Esophagus muscularis mucosa (tissue), 4 donors: ENCODE measurements around the gene ARHGEF35. TPM values are rescaled to one million over a fixed set of nuclear protein-coding genes. Genes with fewer than 3 reads are reported as not detected.
"Not testable (repeated sequence)": the region's sequence is repeated elsewhere in the genome, so short reads cannot be mapped to it uniquely, and the experiment has no call there.

Source experiments
- DNase-seq: peaks from one replicate; pipeline ENCODE4 v3.0.0-alpha.2; 2017; ENCODE audit errors: extremely low spot score
- H3K27ac ChIP-seq, 4 donors: fragments of 200-600 bp; sonication (generic); replicated peaks in 1 of 4; 1 replicate in 3 of 4; 2 replicates in 1 of 4; pipeline ENCODE4 v1.5.1; 2016 to 2019; ENCODE audit warnings: mild to moderate bottlenecking in 1 of 4
- H3K27me3 ChIP-seq, 4 donors: fragments of 200-600 bp; sonication (generic); one replicate each; pipeline versions ENCODE4 v1.5.1 to v1.6.0; 2016 to 2019
- H3K36me3 ChIP-seq, 4 donors: fragments of 200-600 bp; sonication (generic); one replicate each; pipeline ENCODE4 v1.5.1; 2016 to 2019
- H3K4me1 ChIP-seq, 4 donors: fragments of 200-600 bp; sonication (generic); one replicate each; pipeline ENCODE4 v1.5.1; 2016 to 2019
- H3K4me3 ChIP-seq, 4 donors: fragments of 200-600 bp; sonication (generic); 1 replicate in 2 of 4; 2 replicates in 2 of 4; pipeline ENCODE4 v1.5.1; 2016 to 2019; ENCODE audit warnings: mild to moderate bottlenecking in 4 of 4, moderate library complexity in 1 of 4
- H3K9me3 ChIP-seq, 4 donors: fragments of 200-600 bp; sonication (generic); 1 replicate in 3 of 4; 2 replicates in 1 of 4; pipeline ENCODE4 v1.5.1; 2016 to 2019
- WGBS: methylation state at CpG from one replicate; pipeline ENCODE4 v1.1.5; 2018; 5-methylcytosine and 5-hydroxymethylcytosine counted together
- intact Hi-C: fragments of 100-400 bp; cut with DNase I; formaldehyde crosslinking; loops from one replicate; pipeline ENCODE4 v1.15.1; 2023
- total RNA-seq, 4 donors: library from RNA; depleted of rRNA; stranded (reverse); fragments of >200 nt; gene quantifications; one replicate each; pipeline versions ENCODE4 v1.1.0 to v1.2.1, GENCODE V29; 2016

Gene ARHGEF35
- 1 to 10 TPM; 1.5 to 4.0 (median 1.8) TPM for total RNA-seq

DNA sequence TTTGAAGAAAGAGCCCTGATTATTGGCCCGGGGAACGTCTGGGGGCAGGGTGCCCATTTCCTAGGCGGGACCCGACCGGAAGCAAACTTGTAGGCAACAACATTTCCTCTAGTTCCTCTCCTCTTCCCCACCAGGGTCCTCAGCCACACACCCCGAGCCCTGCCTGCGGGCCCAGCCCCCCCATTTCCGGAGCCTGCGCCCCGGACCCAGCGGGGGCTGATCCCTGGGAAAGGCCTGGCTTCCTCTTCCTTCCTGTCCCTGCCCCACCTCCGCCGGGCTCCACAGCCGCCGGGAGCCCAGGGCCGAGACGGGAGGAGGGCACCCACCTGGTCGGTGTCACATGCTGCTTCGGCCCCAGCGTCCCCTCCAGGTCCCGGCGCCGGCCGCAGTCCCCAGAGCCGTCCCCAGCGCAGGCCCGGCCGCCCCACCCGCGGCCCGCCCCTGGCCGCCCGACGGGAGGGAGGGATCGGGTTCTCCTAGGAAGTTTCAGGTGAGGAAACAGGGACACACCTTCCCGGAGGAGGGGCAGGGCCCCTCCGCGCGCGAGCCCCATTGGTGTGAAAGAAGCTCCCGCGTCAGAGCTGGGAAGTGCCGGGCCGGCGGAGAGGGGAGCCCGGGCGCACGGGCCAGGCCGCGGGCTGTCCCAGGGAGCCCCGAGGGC, at the start of gene ARHGEF35:
ARHGEF35 (minus strand) TSS at position 622 of the 661 bp plus-strand sequence. CDS start 7,450 bp downstream, outside the sequence.
- H3K27me3 ChIP-seq, H3K4me1 ChIP-seq, DNase-seq, H3K27ac ChIP-seq, H3K9me3 ChIP-seq, intact Hi-C loops, H3K36me3 ChIP-seq: not testable (repeated sequence)
- H3K4me3 ChIP-seq = peak within 1 kb of the TSS in 1 of 4 donors; percentile 42
- no CpG with 5 or more reads among the region's 51 CpGs for WGBS

DNA sequence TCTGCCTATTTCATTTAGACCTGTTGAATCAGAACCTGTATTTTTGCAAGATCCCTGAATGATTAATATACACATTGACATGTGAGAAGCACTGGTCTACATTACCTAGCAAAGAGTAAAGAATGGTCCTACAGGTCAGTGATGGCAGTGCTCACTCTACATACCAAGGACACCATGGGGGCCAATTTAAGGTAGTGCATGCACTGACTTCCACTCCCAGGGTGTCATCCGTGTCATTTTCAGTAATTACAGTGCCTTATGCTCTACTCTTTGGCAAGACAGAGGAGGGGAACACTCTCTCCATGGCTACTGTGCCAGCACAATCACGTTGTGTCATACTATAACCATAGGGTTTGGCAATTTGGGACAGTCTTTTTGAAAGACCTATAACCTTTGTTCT, 49.7 kb upstream of the ARHGEF35 start:
- H3K9me3 ChIP-seq, H3K27me3 ChIP-seq, DNase-seq, intact Hi-C loops, H3K4me3 ChIP-seq, H3K27ac ChIP-seq, H3K4me1 ChIP-seq, H3K36me3 ChIP-seq: not testable (repeated sequence)
- no CpG with 5 or more reads among the region's 2 CpGs for WGBS

DNA sequence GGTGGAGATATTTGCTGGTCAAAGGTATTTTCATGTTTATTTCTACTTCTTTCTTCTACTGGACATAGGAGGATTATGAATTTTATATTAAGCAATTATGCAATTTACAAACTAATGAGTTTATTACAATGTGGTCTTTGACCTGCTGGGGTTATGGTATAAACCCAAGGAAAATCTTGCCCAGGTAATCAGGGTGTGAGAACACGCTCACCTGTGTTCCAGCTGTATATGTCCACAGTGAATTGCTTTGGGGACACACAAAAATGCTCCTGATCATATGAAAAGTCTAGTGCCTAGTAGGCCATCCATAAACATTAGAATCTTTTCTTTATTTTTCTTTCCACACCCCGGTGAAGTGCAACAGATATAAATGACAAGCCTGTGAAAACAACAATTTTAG, 43.7 kb upstream of the ARHGEF35 start, which contains the start of gene OR2A42:
OR2A42 (minus strand) TSS at position 241 of the 400 bp plus-strand sequence. CDS start 6,762 bp downstream, outside the sequence.
- H3K36me3 ChIP-seq, DNase-seq, H3K4me3 ChIP-seq, H3K27ac ChIP-seq, H3K9me3 ChIP-seq, H3K27me3 ChIP-seq, intact Hi-C loops, H3K4me1 ChIP-seq: not testable (repeated sequence)
- 71% methylated on average over 1 of the region's 2 CpGs for WGBS

DNA sequence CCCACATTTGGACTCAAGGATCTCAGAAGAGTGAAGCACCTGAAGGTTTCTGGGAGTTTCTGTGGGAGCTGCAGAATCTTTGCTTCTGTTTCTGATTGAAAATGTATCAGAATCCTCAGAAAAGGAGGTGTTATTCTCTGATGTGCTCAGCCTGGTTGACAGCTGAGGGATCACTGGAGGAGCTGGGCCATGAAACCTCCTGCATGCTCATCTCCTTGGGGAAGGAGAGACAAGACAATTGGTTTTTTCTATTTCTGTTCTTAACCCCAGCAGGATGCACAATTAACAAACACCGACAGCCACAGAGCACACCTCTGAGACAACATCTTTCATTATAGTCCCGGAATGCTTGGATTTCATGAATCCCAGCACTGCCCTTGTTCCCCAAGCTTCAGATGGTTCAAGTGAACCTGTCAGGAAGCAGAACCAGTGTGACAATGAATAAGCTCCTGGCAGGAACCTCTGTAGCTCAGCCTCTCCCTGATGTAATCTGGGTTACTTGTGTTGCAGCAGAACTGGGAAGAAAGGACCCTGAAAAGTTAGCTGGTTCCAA, 43.0 kb upstream of the ARHGEF35 start:
- intact Hi-C loops, H3K4me1 ChIP-seq, H3K36me3 ChIP-seq, H3K27me3 ChIP-seq, H3K9me3 ChIP-seq, H3K27ac ChIP-seq, H3K4me3 ChIP-seq: not testable (repeated sequence)
- 84% methylated on average over 2 of the region's 2 CpGs for WGBS
- DNase-seq = peak; percentile 29

DNA sequence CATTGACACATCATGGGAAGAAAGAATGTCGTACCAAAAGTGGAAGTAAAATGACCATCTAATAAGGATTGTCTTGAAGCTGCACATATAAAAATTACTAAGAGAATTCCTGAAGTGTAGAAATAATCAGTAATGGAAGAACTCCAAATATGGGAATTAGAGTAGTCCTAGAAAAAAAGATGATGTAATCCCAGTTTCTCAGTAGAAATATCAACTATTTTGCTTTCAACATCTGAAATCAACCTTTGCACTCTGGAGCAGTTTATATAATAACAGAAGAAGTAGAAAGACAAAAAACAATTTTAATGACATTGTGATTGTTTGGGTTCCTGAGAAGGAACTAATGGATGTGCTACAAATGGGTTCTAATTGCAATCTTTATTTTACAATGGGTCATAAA, 37.4 kb upstream of the ARHGEF35 start:
- H3K4me1 ChIP-seq, H3K4me3 ChIP-seq, H3K27me3 ChIP-seq, H3K9me3 ChIP-seq, DNase-seq, intact Hi-C loops, H3K36me3 ChIP-seq, H3K27ac ChIP-seq: not testable (repeated sequence)
- WGBS = 77% methylated on average over 1 of the region's 1 CpG

DNA sequence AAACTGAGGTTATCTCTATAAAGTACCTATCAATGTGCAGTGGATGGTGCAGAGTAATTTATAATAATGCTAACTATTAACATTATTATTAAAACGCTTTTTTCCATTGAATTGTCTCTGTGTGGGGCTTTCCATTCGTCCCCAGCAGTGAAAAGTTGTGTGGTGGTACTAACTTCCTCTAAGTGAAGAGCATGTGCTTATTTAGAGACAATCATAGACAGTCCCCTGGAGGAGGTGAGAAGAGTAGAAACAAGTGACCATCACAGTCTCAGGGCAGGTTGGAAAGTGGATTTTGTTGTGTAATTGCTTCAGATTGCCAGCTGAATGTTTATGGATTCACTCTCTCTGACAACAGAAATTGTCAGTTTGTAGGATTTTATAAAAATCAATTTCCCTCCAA, 35.4 kb upstream of the ARHGEF35 start:
- H3K27ac ChIP-seq, H3K9me3 ChIP-seq, H3K36me3 ChIP-seq, intact Hi-C loops, H3K4me1 ChIP-seq, H3K27me3 ChIP-seq, H3K4me3 ChIP-seq, DNase-seq: not testable (repeated sequence)
- WGBS = no CpG with 5 or more reads among the region's 2 CpGs

DNA sequence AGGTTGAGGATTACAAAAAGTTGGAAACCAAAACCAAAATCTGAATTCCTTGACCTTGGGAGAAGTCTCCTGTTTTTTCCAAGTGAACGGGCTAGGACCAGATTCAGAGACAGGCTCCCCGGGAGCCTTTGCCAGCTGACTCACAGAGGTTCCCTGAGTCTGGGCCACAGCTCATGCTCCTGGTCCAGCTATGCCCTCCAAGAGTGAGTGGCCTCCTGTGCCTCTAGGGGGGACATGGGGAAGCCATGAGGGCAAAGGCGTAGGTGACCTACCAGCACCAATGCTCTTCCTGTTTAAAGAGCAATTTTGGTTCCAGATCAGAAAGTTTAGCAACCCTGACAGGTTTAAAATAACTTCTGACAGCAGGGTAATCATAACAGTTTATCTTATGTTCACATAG, 33.2 kb upstream of the ARHGEF35 start:
- H3K27ac ChIP-seq, H3K4me3 ChIP-seq, H3K9me3 ChIP-seq, intact Hi-C loops, H3K36me3 ChIP-seq, H3K4me1 ChIP-seq, H3K27me3 ChIP-seq: not testable (repeated sequence)
- peak; percentile 42 for DNase-seq
- 60% methylated on average over 1 of the region's 3 CpGs for WGBS

DNA sequence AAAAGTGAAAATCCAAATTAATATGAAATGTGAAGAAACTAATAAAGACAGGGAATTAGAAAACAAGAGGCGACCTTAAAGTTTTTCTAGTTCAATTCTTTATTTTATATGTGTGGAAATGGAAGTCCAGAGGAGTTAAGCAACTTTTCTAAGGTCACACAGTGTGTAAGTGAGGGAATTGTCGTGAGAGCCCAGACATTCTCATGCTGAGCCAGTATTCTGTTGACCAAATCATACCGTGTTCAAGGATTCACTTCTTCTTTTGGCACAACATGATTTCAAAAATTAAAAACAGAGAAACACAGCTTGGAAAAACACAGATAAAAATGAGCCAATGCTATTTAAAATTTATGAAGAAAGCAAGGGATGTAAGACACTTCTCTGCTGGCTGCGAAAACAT, 31.2 kb upstream of the ARHGEF35 start:
- H3K27me3 ChIP-seq, H3K36me3 ChIP-seq, intact Hi-C loops, H3K27ac ChIP-seq, H3K9me3 ChIP-seq, DNase-seq, H3K4me3 ChIP-seq, H3K4me1 ChIP-seq: not testable (repeated sequence)
- 73% methylated on average over 3 of the region's 4 CpGs for WGBS

DNA sequence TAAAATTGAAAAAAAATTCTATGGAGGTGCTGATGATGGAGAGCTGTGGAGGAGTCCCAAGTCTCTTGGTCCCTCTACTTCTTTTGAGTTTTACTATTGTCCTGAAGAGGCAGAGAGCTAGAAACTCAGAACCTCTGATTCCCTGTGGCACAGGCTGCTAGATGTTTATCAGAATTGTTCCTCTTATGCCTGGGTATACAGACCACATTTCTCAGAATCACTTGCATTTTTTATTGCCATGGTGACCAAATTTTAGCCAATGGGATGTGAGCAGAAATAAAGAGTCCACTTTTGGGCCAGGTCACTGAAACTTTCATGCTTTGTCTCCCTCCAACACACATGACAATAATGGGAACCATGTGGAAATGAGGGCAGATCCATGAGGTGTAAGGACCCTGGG, 28.0 kb upstream of the ARHGEF35 start:
- H3K4me3 ChIP-seq, H3K27ac ChIP-seq, H3K4me1 ChIP-seq, DNase-seq, H3K36me3 ChIP-seq, intact Hi-C loops, H3K27me3 ChIP-seq, H3K9me3 ChIP-seq: not testable (repeated sequence)

DNA sequence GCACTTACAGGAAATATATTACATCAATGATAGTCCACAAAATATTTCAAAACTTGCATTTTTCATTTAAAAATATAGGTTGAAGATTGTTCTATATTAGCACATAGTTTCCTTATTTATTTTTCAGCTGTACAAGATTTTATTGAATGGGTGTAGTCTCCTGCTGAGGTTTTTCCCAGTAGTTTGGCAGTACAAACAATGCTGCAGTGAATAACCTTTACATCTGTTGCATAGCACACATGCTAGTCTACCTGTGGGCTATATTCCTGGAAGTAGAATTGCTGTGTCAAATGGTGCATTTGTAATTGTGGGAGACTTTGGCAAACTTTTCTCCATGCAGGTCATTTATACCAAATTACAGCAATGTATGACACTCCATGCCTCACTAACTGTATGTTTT, 24.9 kb upstream of the ARHGEF35 start:
- H3K4me3 ChIP-seq, DNase-seq, H3K4me1 ChIP-seq, intact Hi-C loops, H3K27ac ChIP-seq, H3K36me3 ChIP-seq, H3K27me3 ChIP-seq, H3K9me3 ChIP-seq: not testable (repeated sequence)

DNA sequence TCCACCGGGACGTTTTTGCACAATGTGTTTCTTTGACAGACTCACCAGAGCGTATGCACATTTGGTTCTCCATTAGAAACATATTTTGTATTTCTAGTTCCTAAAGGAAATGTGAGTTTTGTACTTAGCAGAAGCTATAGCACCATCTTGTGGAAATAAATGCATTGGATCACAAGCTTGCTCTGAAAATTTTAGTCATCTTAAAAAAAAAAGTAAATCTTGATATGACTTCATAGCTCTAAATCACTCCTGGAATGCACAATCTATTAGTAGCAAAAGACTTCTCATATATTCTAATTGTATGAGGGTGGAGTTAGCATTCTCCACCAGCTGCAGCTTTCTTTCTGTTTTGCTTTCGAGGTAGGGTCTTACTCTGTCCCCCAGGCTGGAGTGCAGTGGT, 23.5 kb upstream of the ARHGEF35 start:
- H3K27me3 ChIP-seq, intact Hi-C loops, H3K27ac ChIP-seq, H3K36me3 ChIP-seq, H3K9me3 ChIP-seq, H3K4me3 ChIP-seq, DNase-seq, H3K4me1 ChIP-seq: not testable (repeated sequence)
- WGBS = no CpG with 5 or more reads among the region's 4 CpGs

DNA sequence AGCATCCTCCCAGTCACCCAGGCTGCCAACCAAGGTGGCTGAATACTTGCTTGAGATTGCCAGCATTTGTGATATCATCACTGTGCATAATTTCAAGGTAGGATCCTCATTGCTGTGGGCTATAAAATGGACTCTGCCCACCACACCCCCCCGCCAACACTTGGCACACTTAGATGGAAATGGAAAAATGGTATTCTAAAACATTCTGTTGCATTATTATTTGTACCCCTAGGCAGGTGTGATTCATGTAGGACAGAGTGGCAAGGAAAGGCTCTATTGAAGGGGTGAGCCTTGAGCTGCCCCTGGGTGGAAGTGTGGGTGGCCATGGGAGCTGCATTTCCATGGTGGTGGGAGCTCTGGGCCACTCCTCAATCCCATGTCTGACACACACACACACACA, 22.9 kb upstream of the ARHGEF35 start:
- H3K9me3 ChIP-seq, H3K36me3 ChIP-seq, H3K4me1 ChIP-seq, H3K4me3 ChIP-seq, H3K27ac ChIP-seq, intact Hi-C loops, H3K27me3 ChIP-seq: not testable (repeated sequence)
- peak; percentile 60 for DNase-seq
- 92% methylated on average over 1 of the region's 1 CpG for WGBS

DNA sequence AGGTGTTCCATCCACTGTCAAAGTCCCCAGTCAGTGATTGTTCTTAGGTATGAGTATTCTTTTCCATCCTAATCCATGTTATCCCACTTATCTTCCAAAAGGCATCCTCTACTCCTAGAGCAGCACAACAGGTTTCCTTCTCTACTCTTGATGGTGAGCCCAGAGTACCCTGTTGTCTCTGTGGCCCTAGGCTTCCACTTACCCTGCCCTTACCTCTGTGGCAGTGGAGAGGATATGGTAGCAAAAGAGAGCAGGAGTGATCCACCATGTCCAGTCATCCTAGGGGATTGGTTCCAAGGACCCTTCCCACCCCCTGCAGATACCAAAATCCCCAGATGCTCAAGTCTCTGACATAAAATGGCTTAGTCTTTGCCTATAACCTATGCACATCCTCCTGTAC, 21.6 kb upstream of the ARHGEF35 start:
- H3K4me3 ChIP-seq, H3K4me1 ChIP-seq, H3K27me3 ChIP-seq, H3K36me3 ChIP-seq, H3K27ac ChIP-seq, H3K9me3 ChIP-seq, intact Hi-C loops, DNase-seq: not testable (repeated sequence)
